Measurements from ENCODE around the gene ATXN10.

GRCh38 chr22:45631140-45631840 lies 40.3 kb upstream of the ATXN10 start:
- TF ChIP-seq CTCF (IDR thresholded peaks at IDR 0.05 in 2 of 3, conservative IDR thresholded peaks at IDR 0.05 in 1 of 3; ENCODE audit: borderline replicate concordance in 1 of 3, insufficient read depth in 1 of 3, low read depth in 2 of 3, low read length in 2 of 3) (no peak), EZH2phosphoT487 (IDR thresholded peaks at IDR 0.05; ENCODE audit: borderline replicate concordance) (no peak), CBX3 (IDR thresholded peaks at IDR 0.05; ENCODE audit: low read depth) (no peak)
